Upper lobe of right lung (tissue), 1 donor: ENCODE results near the gene PPP4C. TPM values are rescaled to one million over a fixed set of nuclear protein-coding genes. Genes with fewer than 3 reads are reported as not detected.
A peak's percentile ranks its signal among the peaks of the same experiment; 100 is the strongest.

Source experiments
- ATAC-seq: fragments of 200-7000 bp; cut with Tn5 transposase; one replicate; pipeline ENCODE4 v1.9.1; 2020; ENCODE audit warnings: mild to moderate bottlenecking, moderate library complexity
- DNase-seq: peaks from one replicate; pipeline ENCODE4 v3.0.0-alpha.2; 2020
- H3K27ac ChIP-seq: fragments of 200-600 bp; one replicate; pipeline ENCODE4 v1.8.0; 2022
- H3K27me3 ChIP-seq: fragments of 200-600 bp; one replicate; pipeline ENCODE4 v1.8.0; 2022; ENCODE audit warnings: mild to moderate bottlenecking
- H3K36me3 ChIP-seq: fragments of 200-600 bp; one replicate; pipeline ENCODE4 v1.8.0; 2022
- H3K4me1 ChIP-seq: fragments of 200-600 bp; one replicate; pipeline ENCODE4 v1.8.0; 2022
- H3K4me3 ChIP-seq: fragments of 200-600 bp; one replicate; pipeline ENCODE4 v1.8.0; 2022; ENCODE audit warnings: mild to moderate bottlenecking
- H3K9me3 ChIP-seq: fragments of 200-600 bp; one replicate; pipeline ENCODE4 v1.8.0; 2022
- intact Hi-C: fragments of 100-400 bp; cut with DNase I; formaldehyde crosslinking; loops from one replicate; pipeline ENCODE4 v1.11.0; 2022
- total RNA-seq: library from RNA; stranded (reverse); fragmentation: NEBNext Ultra II Directional; extraction: Animal tissue kit (Norgen Biotek cat#: 25700); gene quantifications from one replicate; pipeline ENCODE4 v1.2.1, GENCODE V29; 2021
- TF ChIP-seq, protein P1 (sequence below): fragments of 200-600 bp; IDR thresholded peaks from one replicate; pipeline ENCODE4 v1.8.0; 2022; ENCODE audit warnings: antibody characterized with exemption
- donor health status: DM: no; HTN: yes; CAD: no; lungs with severe emphysema.

PPP4C gene
- total RNA-seq, 1 donor from 2014 or later: 74.2 TPM

DNA sequence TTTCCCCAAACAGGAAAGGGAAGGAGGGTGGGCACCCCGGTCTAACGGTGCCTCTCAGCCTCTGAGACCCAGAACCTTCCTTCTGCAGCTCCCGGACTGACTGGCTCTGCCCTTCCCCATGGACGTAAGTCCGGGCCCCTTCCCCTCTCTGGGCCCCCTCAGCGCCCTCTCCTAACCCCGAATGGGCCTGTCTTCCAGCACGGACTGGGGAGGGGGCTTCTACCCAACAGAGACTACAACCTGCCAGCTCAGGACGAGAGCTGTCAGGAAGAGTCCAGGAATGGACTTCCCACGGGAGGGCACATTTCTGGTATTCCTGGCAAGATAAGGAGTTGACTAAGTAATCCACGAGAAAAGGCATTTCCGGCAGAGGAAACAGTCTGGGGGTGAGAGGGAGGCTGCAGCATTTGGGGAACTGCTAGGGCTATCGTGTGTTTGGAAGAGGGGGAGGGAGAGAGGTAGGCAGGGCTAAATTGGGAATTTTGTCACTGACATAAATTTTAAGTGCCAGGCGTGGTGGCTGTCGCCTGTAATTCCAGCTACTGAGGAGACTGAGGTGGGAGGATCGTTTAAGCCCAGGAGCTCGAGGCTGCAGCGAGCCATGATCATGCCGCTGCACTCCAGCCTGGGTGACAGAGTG, 22.3 kb upstream of the PPP4C start:
- intact Hi-C loops: no loop called here
- DNase-seq: no peak
- H3K4me1 ChIP-seq: peaks cover 8% of the 10 kb centered on the region
- TF ChIP-seq, protein P1, sequence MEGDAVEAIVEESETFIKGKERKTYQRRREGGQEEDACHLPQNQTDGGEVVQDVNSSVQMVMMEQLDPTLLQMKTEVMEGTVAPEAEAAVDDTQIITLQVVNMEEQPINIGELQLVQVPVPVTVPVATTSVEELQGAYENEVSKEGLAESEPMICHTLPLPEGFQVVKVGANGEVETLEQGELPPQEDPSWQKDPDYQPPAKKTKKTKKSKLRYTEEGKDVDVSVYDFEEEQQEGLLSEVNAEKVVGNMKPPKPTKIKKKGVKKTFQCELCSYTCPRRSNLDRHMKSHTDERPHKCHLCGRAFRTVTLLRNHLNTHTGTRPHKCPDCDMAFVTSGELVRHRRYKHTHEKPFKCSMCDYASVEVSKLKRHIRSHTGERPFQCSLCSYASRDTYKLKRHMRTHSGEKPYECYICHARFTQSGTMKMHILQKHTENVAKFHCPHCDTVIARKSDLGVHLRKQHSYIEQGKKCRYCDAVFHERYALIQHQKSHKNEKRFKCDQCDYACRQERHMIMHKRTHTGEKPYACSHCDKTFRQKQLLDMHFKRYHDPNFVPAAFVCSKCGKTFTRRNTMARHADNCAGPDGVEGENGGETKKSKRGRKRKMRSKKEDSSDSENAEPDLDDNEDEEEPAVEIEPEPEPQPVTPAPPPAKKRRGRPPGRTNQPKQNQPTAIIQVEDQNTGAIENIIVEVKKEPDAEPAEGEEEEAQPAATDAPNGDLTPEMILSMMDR: no peak
- H3K4me3 ChIP-seq: peak overlapping the region; percentile 72
- H3K27me3 ChIP-seq: no peaks in the 10 kb centered on the region
- peak; percentile 11 for ATAC-seq
- H3K36me3 ChIP-seq: no peaks in the 10 kb centered on the region
- peak overlapping the region; percentile 49 for H3K27ac ChIP-seq
- H3K9me3 ChIP-seq: no peaks in the 10 kb centered on the region

- intact Hi-C loops: no loop called here
- no peak for DNase-seq
- ATAC-seq: no peak
- Histone ChIP-seq H3K27ac (no peak overlapping the region), H3K4me3 (no peak overlapping the region), H3K36me3 (no peaks in the 10 kb centered on the region), H3K27me3 (no peaks in the 10 kb centered on the region), H3K4me1 (peaks cover 8% of the 10 kb centered on the region), H3K9me3 (no peaks in the 10 kb centered on the region)
- TF ChIP-seq, protein P1: no peak
Measured at GRCh38 chr16:30054451-30054850, 21.3 kb upstream of the PPP4C start.

- TF ChIP-seq, protein P1: peak; percentile 42
- no peak overlapping the region for H3K4me3 ChIP-seq
- no peak overlapping the region for H3K27ac ChIP-seq
- H3K4me1 ChIP-seq: peaks cover 8% of the 10 kb centered on the region
- DNase-seq (peak; percentile 73), ATAC-seq (peak; percentile 57)
- intact Hi-C loops: no loop called here
- no peaks in the 10 kb centered on the region for H3K9me3 ChIP-seq
- H3K36me3 ChIP-seq: no peaks in the 10 kb centered on the region
- no peaks in the 10 kb centered on the region for H3K27me3 ChIP-seq
Measured at GRCh38 chr16:30054959-30055553, 20.7 kb upstream of the PPP4C start.

DNA sequence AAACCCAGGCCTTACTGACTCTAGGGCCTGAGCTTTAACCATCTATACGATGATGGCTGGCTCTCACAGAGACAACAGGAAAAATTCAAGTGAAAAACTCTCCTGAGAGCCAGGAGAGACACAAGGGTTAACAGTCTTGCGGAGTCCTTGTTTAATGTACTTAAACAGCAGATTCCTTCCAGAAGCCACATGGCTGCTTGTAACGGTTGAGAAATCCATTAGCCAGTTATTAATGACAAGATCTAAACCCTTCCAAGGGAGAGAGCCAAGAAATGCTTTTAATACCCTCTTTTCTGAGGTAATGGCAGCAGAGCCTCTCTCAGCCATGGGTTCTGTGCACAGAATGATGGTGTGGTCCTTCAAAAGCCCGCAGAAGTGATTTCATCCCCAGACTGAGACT, 15.4 kb upstream of the PPP4C start:
- no peaks in the 10 kb centered on the region for H3K36me3 ChIP-seq
- no peak overlapping the region for H3K4me3 ChIP-seq
- H3K9me3 ChIP-seq: no peaks in the 10 kb centered on the region
- intact Hi-C loops: no loop called here
- H3K27ac ChIP-seq: no peak overlapping the region
- peaks cover 10% of the 10 kb centered on the region for H3K4me1 ChIP-seq
- ATAC-seq (no peak), DNase-seq (no peak)
- H3K27me3 ChIP-seq: no peaks in the 10 kb centered on the region
- TF ChIP-seq, protein P1: no peak

DNA sequence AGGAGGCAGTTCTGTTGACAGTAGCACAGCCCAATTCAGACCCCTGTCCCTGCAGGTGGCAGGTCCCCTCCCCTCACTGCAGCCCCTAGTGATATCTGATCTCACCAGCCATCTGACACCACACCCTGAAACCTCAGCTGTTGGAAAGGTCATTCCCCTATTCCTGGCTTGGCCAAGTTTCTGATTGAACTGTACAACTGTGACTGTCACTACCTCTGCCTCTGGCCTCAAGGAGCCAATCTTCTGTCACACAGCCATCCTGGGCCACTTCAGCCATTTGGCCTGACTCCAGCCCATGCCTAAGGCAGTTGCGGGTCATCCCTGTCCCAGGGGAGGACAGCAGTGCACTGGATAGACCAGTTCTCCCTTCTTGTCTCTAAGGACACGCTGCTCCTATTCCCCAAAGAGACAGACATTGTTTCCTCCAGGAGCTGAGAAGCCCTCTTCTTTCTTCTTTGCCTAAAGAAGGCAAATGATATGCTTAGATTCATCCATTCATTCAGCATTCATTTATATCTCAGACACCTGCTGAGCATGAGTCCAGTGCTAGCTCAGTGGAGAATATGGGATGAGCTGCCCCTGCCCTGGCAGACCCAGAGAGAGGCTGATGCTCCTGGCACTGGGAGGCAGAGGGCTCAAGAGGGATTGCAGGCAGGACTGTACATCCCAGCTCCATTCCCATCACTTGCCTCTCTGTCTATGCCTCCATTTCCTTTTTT, 14.8 kb upstream of the PPP4C start:
- DNase-seq (no peak), ATAC-seq (no peak)
- Histone ChIP-seq H3K9me3 (no peaks in the 10 kb centered on the region), H3K36me3 (no peaks in the 10 kb centered on the region), H3K4me1 (peaks cover 10% of the 10 kb centered on the region), H3K27ac (no peak overlapping the region), H3K4me3 (no peak overlapping the region), H3K27me3 (no peaks in the 10 kb centered on the region)
- intact Hi-C loops: no loop called here
- TF ChIP-seq, protein P1: no peak
